NCI-H2107 treated with DMSO at 0.1 percent for 48 hours (cell line): ENCODE results near the gene DAGLA.

Experiments
- DNase-seq: peaks from one replicate; lab custom pipeline; 2025; ENCODE audit not compliant: unreplicated experiment; lab: John Stamatoyannopoulos, UW

DAGLA gene

DNA sequence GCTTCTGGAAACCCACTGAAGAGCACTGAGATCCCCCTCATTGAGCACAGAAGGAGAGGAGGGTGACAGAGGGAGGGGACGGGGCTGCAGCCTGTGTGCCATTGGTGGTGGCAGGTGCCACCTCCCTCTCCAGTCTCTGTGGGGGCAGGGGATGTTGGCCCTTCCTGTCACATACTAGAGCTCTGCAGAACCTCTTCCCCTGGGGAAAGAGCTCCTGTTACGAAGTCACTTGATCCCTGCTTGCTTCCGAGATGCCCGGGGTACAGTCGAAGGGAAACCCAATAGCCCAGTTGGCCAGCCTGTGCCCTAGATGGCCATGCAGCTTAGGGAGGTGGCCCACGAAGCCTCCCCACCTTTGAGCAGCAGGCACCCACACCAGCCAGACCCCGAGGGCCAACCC lies 29.4 kb downstream of the DAGLA start:
- peak; percentile 96 for DNase-seq

DNA sequence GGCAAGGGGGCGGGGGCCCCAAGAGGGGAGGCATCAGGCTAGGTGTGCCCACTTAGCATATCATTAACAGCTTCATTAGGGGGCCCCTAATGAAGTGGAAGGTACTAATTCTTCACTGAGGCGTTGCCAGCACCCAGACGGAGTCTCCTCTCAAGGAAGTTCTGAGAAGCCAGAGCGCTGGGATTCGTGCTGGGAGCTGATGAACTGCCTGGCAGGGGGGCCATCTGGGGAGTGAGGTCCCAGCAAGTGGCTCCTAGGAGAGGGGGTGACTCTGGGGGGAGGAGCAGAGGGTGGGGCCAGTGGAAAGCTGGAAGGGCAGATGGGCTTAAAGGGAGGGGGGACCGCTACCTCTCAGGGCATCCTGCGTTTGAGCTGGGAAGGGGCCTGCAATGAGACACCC lies 29.8 kb downstream of the DAGLA start:
- DNase-seq, result no peak

DNA sequence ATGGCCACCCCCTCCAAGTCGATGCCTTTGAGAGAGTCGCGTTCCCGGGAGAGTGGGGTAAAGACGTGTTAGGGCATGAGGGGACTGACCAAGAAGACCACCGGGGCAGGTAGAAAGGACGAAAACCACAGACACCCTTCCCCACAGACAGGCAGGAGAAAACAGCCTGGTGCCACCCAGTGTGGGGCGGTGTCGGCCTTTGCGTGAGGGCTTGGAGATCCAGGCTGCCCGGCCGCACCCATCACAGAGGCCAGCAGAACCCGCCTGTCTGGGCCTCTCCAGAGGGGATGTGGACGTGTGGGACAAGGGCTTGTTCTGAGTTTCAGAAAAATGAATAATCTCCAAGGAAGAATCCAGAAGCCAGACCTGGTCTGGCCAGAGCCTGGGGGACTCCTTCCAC lies 30.8 kb downstream of the DAGLA start:
- no peak for DNase-seq

DNA sequence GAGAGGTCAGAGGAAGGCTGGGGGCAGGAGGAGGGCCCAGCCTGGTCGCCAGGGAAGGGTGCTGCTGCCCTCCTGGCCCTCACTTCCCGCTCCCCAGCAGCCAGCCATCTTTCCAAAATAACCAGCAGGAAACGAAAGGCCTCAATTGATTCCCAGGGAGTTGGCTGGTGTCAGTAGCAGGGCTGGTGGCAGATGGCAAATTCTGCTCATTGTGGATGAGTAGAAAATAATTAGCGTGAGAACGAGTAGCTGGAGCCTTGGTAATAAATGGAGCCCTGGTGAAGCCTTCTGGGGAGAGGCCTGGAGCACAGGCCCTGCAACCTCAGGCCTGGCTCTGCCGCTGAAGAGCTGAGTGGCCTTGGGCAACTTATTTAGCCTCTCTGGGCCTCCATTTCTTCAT lies 31.3 kb downstream of the DAGLA start:
- peak; percentile 50 for DNase-seq

DNA sequence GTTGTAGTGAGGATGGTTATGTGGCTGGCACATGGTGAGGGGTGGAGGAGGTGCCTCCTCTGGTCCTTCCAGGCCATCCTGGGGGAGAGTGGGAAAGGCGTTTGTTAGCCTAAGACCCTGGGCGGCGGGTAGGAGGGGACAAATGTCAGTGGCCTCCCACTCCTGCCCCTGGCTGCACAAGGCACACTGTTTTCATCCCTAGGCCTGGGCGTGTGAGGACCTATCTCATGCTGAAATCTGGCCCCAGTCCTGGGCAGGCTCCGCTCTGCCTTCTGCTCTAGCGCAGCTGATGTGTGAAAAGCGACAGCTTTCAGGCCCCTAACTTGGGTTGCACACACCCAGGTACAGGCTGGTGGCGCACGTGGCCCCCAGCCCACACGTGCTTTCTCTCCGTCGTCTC lies 32.1 kb downstream of the DAGLA start:
- DNase-seq, result no peak

DNA sequence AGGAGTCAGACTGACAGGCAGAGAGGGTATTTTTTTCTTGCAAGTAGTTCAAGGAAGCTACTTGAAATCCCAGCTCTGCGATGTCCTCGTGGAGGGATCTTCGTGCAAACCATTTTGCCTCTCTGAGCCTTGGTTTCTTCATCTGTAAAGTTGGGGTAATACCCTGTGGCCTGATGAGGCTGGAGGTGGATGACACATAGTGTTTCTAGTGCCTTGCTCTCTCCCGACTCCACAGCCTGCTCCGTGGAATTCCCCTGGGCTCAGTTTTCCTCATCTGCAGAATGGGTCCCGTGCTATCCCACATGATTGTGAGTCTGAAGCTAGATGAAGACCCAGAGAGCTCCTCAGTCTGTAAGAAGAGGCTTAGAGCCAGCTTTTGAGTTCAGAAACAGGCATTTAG lies 32.7 kb downstream of the DAGLA start:
- DNase-seq, result no peak

DNA sequence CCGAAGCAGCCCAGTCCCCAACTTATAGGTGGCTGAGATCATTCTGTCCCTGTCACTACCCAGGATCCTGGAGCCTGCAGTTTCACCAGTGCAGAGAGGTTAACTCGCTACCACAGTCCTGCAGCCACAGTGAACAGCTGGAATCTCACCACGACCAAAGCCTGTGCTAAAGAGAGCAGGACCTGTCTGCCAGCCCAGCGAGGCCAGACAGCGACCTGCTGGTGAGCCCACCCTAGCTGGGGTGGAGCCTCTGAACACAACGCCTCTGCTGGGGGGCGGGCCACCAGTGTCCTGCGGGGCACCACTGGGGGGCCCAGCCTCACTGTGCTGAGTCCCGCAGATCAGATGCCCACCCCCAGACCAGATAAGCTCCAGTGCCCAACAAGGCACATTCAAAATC lies 33.3 kb downstream of the DAGLA start:
- DNase-seq, result no peak

DNA sequence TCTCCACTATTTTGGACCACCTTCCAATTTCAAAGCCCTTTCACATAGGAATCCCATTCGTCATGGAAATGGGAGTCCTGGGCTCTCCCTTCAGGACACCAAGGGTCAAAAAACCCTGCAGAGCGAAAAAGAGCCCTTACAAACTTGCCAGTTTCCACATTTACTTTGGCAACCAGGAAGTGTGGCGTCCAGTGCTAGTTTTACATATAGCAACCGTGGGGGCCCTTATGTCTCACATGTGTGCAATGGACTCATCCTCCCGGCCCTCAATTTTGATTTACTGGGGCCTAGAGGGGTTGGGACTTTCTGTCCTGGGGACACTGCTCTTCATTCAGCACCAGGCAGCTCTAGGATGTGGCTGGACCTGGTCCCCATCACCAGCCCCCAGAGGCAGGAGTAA lies 33.7 kb downstream of the DAGLA start:
- DNase-seq, result no peak

DNA sequence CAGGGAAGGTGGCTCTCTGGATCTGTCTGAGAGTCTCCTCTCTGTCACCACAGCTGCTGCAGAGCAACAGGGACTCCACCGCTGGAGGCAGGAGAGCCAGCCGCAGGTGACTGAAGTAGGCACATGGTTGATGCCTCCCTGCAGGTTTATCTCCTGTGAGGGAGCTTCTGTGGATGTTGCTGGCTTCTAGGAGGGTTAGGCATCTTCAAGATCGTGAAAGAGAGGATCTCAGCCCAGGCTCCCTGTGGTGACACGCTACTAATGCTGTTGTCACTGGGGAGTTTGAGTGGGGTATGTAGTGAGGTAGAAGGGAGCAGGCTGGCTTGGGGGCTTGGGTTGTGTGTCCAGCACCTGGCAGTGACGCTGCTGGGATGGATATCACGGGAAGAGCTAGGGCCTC lies 34.1 kb downstream of the DAGLA start:
- no peak for DNase-seq

DNA sequence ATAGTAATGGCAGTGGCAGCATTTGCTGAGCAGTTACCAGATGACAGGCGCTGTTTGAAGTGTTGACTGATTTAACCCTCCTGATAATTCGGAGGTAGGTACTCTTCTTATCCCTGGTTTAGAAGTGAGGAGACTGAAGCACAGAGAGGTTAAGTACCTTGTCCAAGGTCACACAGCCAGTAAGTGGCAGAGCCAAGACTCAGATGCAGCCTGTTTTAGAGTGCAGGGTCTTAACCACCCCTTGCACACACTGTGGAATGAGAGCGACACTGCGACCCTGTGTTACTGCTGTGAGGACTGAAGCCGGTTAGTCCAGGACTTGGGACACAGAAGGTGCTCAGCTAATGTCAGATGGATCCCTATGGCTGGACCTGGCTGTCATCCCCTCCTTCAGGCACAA lies 34.7 kb downstream of the DAGLA start:
- DNase-seq, result no peak

DNA sequence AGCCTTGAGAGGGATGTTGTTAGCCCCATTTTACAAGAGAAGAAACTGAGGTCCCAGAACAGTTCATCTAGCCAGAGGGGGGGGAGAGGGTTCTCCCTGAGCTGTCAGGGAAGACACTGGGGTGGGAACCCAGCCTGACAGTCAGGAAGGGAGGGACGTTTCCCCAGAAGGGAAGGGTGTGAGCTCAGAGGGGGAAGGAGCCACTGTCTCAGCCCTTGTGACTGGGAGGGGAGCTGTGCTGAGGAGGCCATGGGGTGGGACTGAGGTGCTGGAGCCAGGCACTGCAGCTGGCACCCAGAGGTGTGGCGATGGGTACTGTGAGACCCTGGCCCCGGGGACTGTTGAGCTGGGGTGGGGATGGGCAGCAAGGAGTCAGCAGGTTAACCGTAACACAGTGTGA lies 35.7 kb downstream of the DAGLA start:
- DNase-seq, result no peak

DNA sequence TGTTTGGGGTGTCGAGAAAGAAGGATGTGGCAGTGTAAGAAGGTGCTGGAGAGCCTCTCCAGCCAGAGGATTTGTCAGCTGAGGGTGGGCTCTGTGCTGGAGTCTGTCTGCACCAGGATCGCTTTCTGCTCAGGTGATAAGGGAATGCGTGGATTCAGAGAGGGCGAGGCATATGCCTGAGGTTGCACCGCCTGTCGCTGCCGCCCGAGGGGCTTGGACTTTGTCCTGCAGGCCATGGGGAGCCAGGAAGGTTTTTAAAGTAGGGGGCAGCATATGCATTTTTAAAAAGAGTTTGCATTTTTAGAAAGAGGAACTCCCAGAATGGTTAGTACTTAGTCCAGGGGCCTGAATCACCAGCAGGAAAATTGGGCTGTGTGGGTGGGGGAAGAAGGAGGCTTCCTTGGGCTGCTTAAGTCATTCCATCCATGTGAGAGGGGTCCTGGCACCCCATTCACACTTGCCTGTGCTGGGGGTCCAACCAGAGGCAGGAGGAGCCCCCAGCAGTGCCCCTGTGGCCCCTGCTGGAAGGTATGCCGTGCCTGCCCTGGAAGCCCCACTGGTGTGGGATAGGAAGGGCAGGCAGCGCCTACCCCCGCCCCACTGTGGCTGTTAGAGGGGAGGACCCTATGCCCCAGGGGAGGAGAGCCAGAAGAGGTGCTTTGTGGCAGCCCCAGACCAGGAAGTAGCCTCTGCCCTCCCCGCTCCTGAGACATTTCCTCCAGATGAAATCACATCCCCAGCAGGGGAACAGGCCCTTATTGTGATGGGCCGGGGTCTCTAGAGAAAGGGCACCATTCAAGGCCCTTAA lies 36.5 kb downstream of the DAGLA start:
- DNase-seq, result no peak

DNA sequence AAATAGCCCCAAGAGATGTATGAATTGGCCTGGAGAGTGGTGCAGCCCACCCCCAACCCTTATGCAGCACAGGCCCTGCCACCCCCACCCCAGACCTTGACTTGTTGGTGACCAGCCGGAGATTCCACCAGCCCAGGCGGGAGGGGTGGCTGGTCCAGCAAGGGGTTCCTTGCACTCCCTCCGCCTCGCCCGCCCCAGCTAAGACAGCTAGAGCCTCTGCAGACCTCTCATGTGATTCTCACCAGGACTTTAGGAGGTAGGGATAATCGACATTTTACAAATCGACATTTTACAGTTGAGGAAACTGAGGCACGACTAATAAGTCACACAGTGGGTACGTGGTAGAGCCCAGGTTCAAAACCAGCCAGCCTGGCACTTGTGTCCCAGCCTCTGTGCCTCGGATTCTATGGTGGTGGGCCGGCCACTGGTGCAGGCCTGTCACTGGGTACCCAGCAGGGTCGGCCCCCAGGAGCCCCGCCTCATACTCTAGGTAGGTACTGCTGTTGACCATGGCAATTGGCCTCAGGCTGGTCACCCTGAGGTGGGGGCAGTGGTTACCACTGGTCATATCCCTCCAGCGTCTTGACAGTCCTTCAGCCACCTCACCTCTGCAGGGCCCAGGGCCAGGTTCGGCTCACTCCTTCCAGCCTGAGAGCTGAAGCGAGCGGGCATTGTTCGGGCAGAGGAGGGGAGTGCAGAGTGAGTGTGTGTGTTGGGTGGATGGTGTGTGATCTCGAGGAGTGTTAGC lies 37.3 kb downstream of the DAGLA start:
- DNase-seq, result no peak

DNA sequence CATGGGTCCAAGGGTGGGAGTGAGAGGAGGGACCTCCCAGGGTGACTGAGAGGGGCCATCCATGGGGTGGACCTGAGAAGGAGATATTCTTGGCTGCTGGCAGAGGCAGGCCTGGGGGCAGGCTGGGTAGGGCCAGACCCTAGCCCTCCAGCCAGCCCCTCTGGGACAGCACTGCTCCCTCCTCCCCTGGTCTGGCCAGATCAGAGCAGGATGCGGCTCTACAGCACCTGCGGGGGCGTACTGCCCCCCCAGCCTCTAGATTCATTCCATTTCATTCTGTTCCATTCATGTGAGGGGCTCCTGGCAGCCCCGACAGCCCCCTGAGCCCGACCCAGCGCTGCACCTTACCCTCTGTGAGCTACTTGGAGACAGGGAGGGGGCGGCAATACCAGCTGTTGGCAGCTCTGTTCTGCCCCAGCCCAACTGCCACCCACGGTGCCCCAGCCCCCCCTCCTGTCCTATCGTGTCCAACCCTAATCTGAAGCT lies 37.9 kb downstream of the DAGLA start:
- no peak for DNase-seq

DNA sequence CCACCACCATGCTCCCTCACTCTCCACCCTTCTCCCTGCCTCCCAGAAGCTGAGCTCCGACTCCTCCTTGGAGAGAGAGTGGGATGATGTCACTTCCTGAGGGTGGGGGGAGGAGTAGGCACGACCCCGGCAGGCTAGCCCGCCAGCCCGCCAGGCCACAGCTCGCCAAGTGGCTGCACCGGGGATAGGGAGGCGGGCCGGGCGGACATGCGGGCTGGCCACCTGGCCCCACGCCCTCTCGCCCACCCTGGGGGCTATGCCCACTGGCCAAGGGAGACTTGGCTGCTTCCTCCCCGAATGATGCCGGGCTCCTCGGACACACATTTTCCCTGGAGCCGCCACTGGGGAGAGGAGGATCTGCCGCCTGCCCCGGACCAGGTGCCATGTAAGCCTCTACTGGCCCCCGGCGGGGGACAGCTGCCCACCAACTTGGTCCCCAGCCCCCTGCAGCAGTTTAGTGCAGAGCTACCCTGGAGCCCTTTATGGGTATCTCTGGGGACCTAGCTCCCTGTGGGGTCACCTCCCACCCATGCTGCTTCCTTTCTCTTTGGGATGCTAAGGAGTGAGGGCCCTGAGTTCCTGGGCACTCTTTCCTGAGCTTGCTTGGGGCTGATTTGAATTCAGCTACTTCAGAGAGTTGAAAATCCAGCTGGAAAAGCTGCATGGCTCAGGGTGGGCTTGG lies 38.6 kb downstream of the DAGLA start:
- DNase-seq, result no peak

DNA sequence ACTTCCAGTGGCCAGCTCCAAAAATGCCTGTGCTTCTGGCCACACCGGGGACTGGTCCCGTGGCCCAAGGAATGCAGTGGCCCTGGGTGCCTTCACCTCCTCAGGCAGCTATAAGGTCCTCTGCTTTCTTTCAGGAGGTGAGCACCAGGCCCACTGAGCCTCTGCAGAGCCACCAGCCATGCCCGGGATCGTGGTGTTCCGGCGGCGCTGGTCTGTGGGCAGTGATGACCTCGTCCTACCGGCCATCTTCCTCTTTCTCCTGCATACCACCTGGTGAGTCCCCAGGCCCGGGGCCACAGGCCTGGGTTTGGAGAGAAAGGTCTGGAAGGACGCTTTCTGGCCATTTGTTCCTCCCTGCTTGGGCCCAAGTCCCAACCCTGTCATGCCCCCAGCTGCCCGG lies 39.8 kb downstream of the DAGLA start:
- no peak for DNase-seq

DNA sequence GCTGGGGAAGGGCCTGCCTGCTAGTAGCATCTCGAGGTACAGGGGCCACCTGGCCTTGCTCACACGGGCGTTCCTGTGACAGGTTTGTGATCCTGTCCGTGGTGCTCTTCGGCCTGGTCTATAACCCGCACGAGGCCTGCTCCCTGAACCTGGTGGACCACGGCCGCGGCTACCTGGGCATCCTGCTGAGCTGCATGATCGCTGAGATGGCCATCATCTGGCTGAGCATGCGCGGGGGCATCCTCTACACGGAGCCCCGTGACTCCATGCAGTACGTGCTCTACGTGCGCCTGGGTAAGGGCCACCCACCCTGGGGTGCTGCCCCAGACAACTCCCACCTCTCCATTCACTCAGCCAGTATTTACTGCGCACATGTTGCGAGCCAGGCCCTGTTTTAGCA lies 40.4 kb downstream of the DAGLA start:
- DNase-seq, result no peak

DNA sequence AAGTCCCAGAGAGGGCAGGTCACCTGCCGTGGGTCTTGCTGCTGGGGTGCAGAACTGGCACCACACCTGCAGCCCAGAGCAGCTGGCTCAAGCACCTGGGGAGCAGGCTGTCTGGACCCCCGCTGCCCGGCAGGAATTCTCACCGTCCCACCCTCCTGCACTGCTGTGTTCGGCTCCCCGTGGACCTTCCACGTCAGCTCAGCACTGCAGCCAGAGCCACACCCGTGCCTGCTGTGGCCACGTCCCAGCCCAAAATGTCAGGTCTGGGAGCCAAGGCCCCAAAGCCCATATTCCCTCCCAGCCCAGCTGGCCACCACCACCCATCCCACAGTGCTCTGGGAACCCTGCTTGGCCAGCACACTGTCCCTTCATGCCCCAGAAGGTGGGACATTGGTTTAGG lies 44.2 kb downstream of the DAGLA start:
- DNase-seq, result no peak

DNA sequence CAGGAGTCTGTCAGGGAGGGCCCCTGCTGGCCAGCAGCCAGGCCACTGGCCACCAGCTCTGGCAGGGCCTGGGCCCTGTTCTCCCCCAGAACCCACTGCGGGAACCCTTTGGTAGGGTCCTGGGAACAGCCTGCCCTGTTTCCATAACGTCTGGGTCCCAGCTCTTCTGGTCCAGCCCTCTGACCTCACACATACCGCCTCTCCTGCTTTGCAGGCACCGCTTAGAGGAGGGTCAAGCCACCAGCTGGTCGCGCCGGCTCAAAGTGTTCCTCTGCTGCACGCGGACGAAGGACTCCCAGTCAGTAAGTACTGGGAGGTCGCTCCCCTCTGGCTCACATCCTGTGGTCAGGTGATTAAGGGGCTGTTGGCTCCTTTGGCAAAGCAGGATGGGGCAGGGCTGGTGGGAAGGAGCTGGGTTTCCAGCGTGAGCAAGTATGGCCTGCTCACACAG lies 45.6 kb downstream of the DAGLA start:
- no peak for DNase-seq

DNA sequence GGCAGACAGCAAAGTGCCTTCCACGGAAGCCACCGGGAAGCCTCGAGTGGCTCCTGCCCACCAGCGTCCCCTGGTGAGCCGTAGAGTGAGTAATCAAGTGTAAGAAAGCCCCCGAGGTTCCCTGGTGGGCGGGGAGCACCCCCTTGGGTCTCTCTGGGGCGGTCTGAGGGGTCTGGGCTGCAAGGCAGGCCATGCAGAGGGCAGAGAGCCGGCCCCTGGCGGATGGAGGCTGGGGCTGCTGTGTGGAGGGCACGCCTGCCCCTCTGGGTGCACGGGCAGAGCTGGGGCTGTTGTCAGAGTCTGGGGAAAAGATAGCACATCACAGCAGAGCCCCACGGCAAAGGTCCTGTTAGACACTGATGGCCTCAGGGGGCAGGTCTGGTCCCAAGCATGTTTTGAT lies 46.6 kb downstream of the DAGLA start:
- DNase-seq, result no peak

DNA sequence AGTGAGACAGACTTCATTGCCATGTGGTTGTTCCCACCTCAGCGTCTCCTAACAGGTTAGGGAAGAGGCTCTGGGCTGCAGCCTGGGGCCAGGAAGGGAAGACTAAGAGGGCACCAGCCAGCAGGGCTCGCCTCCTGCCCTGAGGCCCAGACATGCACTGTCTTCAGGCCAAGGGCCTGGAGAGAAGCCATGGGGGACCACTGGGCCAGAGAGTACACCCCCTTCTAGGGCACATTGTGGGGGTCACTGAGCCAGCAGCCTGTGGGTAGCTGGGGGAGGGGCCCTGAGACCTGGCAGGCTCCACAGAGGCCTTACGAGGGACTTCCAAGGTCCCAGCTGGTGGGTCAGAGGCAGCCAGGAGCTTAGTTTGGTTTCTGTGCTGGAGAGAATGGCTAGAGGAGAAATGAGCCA lies 47.2 kb downstream of the DAGLA start:
- no peak for DNase-seq
